ENCODE data around the gene ACTRT1.

- TF ChIP-seq EZH2 (IDR thresholded peaks at IDR 0.05; ENCODE audit: low read length) = no peak
- TF ChIP-seq CTCF (optimal IDR thresholded peaks at IDR 0.05 in 1 of 3, IDR thresholded peaks at IDR 0.05 in 1 of 3, conservative IDR thresholded peaks at IDR 0.05 in 1 of 3; ENCODE audit: extremely low read depth in 1 of 3, insufficient read depth in 2 of 3, low read length in 3 of 3) = no peak
These were observed at the start of gene ACTRT1 for GRCh38 chrX:128052303-128052702.

All from keratinocyte (primary cell).